ENCODE data around the gene MXRA8.
"Not testable (repeated sequence)": the region's sequence is repeated elsewhere in the genome, so short reads cannot be mapped to it uniquely, and the experiment has no call there.

MXRA8 gene

GRCh38 chr1:1318777-1319645, 39.3 kb downstream of the MXRA8 start:
- Histone ChIP-seq H3K9me3 (ENCODE audit: low read length) (no peaks in the 10 kb centered on the region), H3K4me1 (ENCODE audit: insufficient read depth, low read length) (peaks cover 11% of the 10 kb centered on the region), H3K27me3 (ENCODE audit: insufficient read depth, low read length) (no peaks in the 10 kb centered on the region), H3K4me3 (ENCODE audit: low read length) (no peak overlapping the region), H2AFZ (ENCODE audit: low read depth, low read length) (no peak overlapping the region), H3K36me3 (ENCODE audit: insufficient read depth, low read length) (peaks cover 41% of the 10 kb centered on the region)

- H2AFZ ChIP-seq (ENCODE audit: low read depth, low read length): no peak overlapping the region
- H3K4me3 ChIP-seq (ENCODE audit: low read length): no peak overlapping the region
- no peaks in the 10 kb centered on the region for H3K9me3 ChIP-seq (ENCODE audit: low read length)
- H3K27me3 ChIP-seq (ENCODE audit: insufficient read depth, low read length): no peaks in the 10 kb centered on the region
- peaks cover 5% of the 10 kb centered on the region for H3K4me1 ChIP-seq (ENCODE audit: insufficient read depth, low read length)
- peaks cover 49% of the 10 kb centered on the region for H3K36me3 ChIP-seq (ENCODE audit: insufficient read depth, low read length)
These were observed 40.2 kb downstream of the MXRA8 start for GRCh38 chr1:1318131-1318652.

- no peaks in the 10 kb centered on the region for H3K9me3 ChIP-seq (ENCODE audit: low read length)
- H3K4me3 ChIP-seq (ENCODE audit: low read length): no peak overlapping the region
- no peaks in the 10 kb centered on the region for H3K4me1 ChIP-seq (ENCODE audit: insufficient read depth, low read length)
- H3K36me3 ChIP-seq (ENCODE audit: insufficient read depth, low read length): peaks cover 57% of the 10 kb centered on the region
- H2AFZ ChIP-seq (ENCODE audit: low read depth, low read length): no peak overlapping the region
- H3K27me3 ChIP-seq (ENCODE audit: insufficient read depth, low read length): no peaks in the 10 kb centered on the region
These were observed 40.9 kb downstream of the MXRA8 start for GRCh38 chr1:1317420-1317819.

GRCh38 chr1:1316199-1316598, 42.2 kb downstream of the MXRA8 start:
- not testable (repeated sequence) for H3K4me1 ChIP-seq (ENCODE audit: insufficient read depth, low read length); H3K4me3 ChIP-seq (ENCODE audit: low read length); H2AFZ ChIP-seq (ENCODE audit: low read depth, low read length); H3K27me3 ChIP-seq (ENCODE audit: insufficient read depth, low read length); H3K9me3 ChIP-seq (ENCODE audit: low read length)
- H3K36me3 ChIP-seq (ENCODE audit: insufficient read depth, low read length): peaks cover 68% of the 10 kb centered on the region

- no peak overlapping the region for H3K4me3 ChIP-seq (ENCODE audit: low read length)
- no peaks in the 10 kb centered on the region for H3K27me3 ChIP-seq (ENCODE audit: insufficient read depth, low read length)
- no peaks in the 10 kb centered on the region for H3K4me1 ChIP-seq (ENCODE audit: insufficient read depth, low read length)
- no peak overlapping the region for H2AFZ ChIP-seq (ENCODE audit: low read depth, low read length)
- no peaks in the 10 kb centered on the region for H3K9me3 ChIP-seq (ENCODE audit: low read length)
- H3K36me3 ChIP-seq (ENCODE audit: insufficient read depth, low read length): peaks cover 70% of the 10 kb centered on the region
These were observed 42.9 kb downstream of the MXRA8 start for GRCh38 chr1:1315435-1315954.

- H3K27me3 ChIP-seq (ENCODE audit: insufficient read depth, low read length): no peaks in the 10 kb centered on the region
- no peak overlapping the region for H2AFZ ChIP-seq (ENCODE audit: low read depth, low read length)
- H3K9me3 ChIP-seq (ENCODE audit: low read length): no peaks in the 10 kb centered on the region
- no peak overlapping the region for H3K4me3 ChIP-seq (ENCODE audit: low read length)
- peaks cover 68% of the 10 kb centered on the region for H3K36me3 ChIP-seq (ENCODE audit: insufficient read depth, low read length)
- H3K4me1 ChIP-seq (ENCODE audit: insufficient read depth, low read length): no peaks in the 10 kb centered on the region
These were observed 43.5 kb downstream of the MXRA8 start for GRCh38 chr1:1314678-1315335.

GRCh38 chr1:1314237-1314586, 44.1 kb downstream of the MXRA8 start:
- Histone ChIP-seq H3K4me1 (ENCODE audit: insufficient read depth, low read length) (peaks cover 5% of the 10 kb centered on the region), H3K36me3 (ENCODE audit: insufficient read depth, low read length) (peaks cover 65% of the 10 kb centered on the region), H3K4me3 (ENCODE audit: low read length) (no peak overlapping the region), H2AFZ (ENCODE audit: low read depth, low read length) (no peak overlapping the region), H3K27me3 (ENCODE audit: insufficient read depth, low read length) (no peaks in the 10 kb centered on the region), H3K9me3 (ENCODE audit: low read length) (no peaks in the 10 kb centered on the region)

GRCh38 chr1:1313500-1314236, 44.7 kb downstream of the MXRA8 start:
- no peaks in the 10 kb centered on the region for H3K27me3 ChIP-seq (ENCODE audit: insufficient read depth, low read length)
- no peak overlapping the region for H3K4me3 ChIP-seq (ENCODE audit: low read length)
- H3K4me1 ChIP-seq (ENCODE audit: insufficient read depth, low read length): peaks cover 8% of the 10 kb centered on the region
- peaks cover 61% of the 10 kb centered on the region for H3K36me3 ChIP-seq (ENCODE audit: insufficient read depth, low read length)
- H3K9me3 ChIP-seq (ENCODE audit: low read length): no peaks in the 10 kb centered on the region
- no peak overlapping the region for H2AFZ ChIP-seq (ENCODE audit: low read depth, low read length)

GRCh38 chr1:1312450-1313314, 45.7 kb downstream of the MXRA8 start:
- no peaks in the 10 kb centered on the region for H3K9me3 ChIP-seq (ENCODE audit: low read length)
- no peak overlapping the region for H3K4me3 ChIP-seq (ENCODE audit: low read length)
- no peaks in the 10 kb centered on the region for H3K27me3 ChIP-seq (ENCODE audit: insufficient read depth, low read length)
- no peak overlapping the region for H2AFZ ChIP-seq (ENCODE audit: low read depth, low read length)
- peaks cover 61% of the 10 kb centered on the region for H3K36me3 ChIP-seq (ENCODE audit: insufficient read depth, low read length)
- H3K4me1 ChIP-seq (ENCODE audit: insufficient read depth, low read length): peaks cover 8% of the 10 kb centered on the region

GRCh38 chr1:1311107-1312104, 46.9 kb downstream of the MXRA8 start:
- peaks cover 16% of the 10 kb centered on the region for H3K4me1 ChIP-seq (ENCODE audit: insufficient read depth, low read length)
- no peaks in the 10 kb centered on the region for H3K27me3 ChIP-seq (ENCODE audit: insufficient read depth, low read length)
- H3K9me3 ChIP-seq (ENCODE audit: low read length): no peaks in the 10 kb centered on the region
- peaks cover 56% of the 10 kb centered on the region for H3K36me3 ChIP-seq (ENCODE audit: insufficient read depth, low read length)
- H3K4me3 ChIP-seq (ENCODE audit: low read length): no peak overlapping the region
- H2AFZ ChIP-seq (ENCODE audit: low read depth, low read length): no peak overlapping the region

GRCh38 chr1:1310476-1311053, 47.8 kb downstream of the MXRA8 start:
- no peak overlapping the region for H2AFZ ChIP-seq (ENCODE audit: low read depth, low read length)
- no peaks in the 10 kb centered on the region for H3K9me3 ChIP-seq (ENCODE audit: low read length)
- H3K36me3 ChIP-seq (ENCODE audit: insufficient read depth, low read length): peaks cover 56% of the 10 kb centered on the region
- H3K27me3 ChIP-seq (ENCODE audit: insufficient read depth, low read length): no peaks in the 10 kb centered on the region
- H3K4me1 ChIP-seq (ENCODE audit: insufficient read depth, low read length): peaks cover 25% of the 10 kb centered on the region
- no peak overlapping the region for H3K4me3 ChIP-seq (ENCODE audit: low read length)

All from neuron (in vitro differentiated cells).